Gastroesophageal sphincter (tissue), 4 donors: ENCODE data around the gene SLC44A3. TPM values are rescaled to one million over a fixed set of nuclear protein-coding genes. Genes with fewer than 3 reads are reported as not detected.

Experiments used
- ATAC-seq: fragments of 150-250 bp; one replicate; pipeline ENCODE4 v1.9.1; 2016; ENCODE audit warnings: mild to moderate bottlenecking, moderate library complexity
- H3K27ac ChIP-seq, 4 donors: fragments of 200-600 bp; sonication (generic) in 3 of 4; 1 replicate in 3 of 4; 2 replicates in 1 of 4; pipeline ENCODE4 v1.5.1; 2016 to 2019
- H3K27me3 ChIP-seq: fragments of 200-600 bp; sonication (generic); one replicate; pipeline ENCODE4 v1.5.1; 2019
- H3K36me3 ChIP-seq, 2 donors: fragments of 200-600 bp; sonication (generic); one replicate each; pipeline ENCODE4 v1.5.1; 2019; ENCODE audit warnings: control low read depth in 1 of 2
- H3K4me1 ChIP-seq, 3 donors: fragments of 200-600 bp; sonication (generic); 1 replicate in 2 of 3; 2 replicates in 1 of 3; pipeline ENCODE4 v1.5.1; 2016 to 2019; ENCODE audit warnings: control low read depth in 2 of 3
- H3K4me3 ChIP-seq, 2 donors: fragments of 200-600 bp; sonication (generic); one replicate each; pipeline ENCODE4 v1.5.1; 2019; ENCODE audit warnings: mild to moderate bottlenecking in 1 of 2, moderate library complexity in 1 of 2
- H3K9me3 ChIP-seq, 3 donors: fragments of 200-600 bp; sonication (generic); one replicate each; pipeline ENCODE4 v1.5.1; 2017 to 2019; ENCODE audit warnings: control low read depth in 2 of 3
- EP300 ChIP-seq: sonication (generic); formaldehyde crosslinking; IDR thresholded peaks from one replicate; pipeline ENCODE4 v1.6.1; 2017; ENCODE audit warnings: antibody characterized with exemption, mild to moderate bottlenecking
- POLR2A ChIP-seq, 2 donors: fragments of 450-650 bp; IDR thresholded peaks; one replicate each; pipeline ENCODE4 v1.6.1; 2017; ENCODE audit warnings: antibody characterized with exemption in 2 of 2, mild to moderate bottlenecking in 2 of 2, moderate library complexity in 1 of 2
- POLR2AphosphoS5 ChIP-seq: sonication (generic); formaldehyde crosslinking; IDR thresholded peaks from one replicate; pipeline ENCODE4 v1.6.1; 2017; ENCODE audit warnings: antibody characterized with exemption
- WGBS, 2 donors: methylation state at CpG; one replicate each; pipeline ENCODE4 v1.1.5; 2018; ENCODE audit warnings: low coverage in 1 of 2; 5-methylcytosine and 5-hydroxymethylcytosine counted together
- total RNA-seq, 4 donors: library from RNA; depleted of rRNA; stranded (reverse); fragments of >200 nt; gene quantifications; one replicate each; pipeline ENCODE4 v1.1.0, GENCODE V29; 2016
- TF ChIP-seq, protein P1 (sequence below), 4 experiments: fragments of 200-600 bp in 2 of 4; fragments of 450-650 bp in 2 of 4; sonication (generic) in 1 of 4; IDR thresholded peaks; one replicate each; pipeline ENCODE4 v1.5.1; 2017 to 2019; ENCODE audit warnings: antibody characterized with exemption in 4 of 4, mild to moderate bottlenecking in 2 of 4, moderate library complexity in 2 of 4

The SLC44A3 gene
- total RNA-seq, 4 donors from 2014 or later: 0.47 to 3.9 (median 1.2) TPM

GRCh38 chr1:94854458-94855306, 34.5 kb downstream of the SLC44A3 start:
- H3K27me3 ChIP-seq: no peaks in the 10 kb centered on the region
- peaks cover 0 to 41% (median 4%) of the 10 kb centered on the region in 3 donors for H3K4me1 ChIP-seq
- TF ChIP-seq POLR2AphosphoS5 (peak; percentile 80), POLR2A (IDR thresholded peaks at IDR 0.05) (no peak)
- TF ChIP-seq, protein P1, sequence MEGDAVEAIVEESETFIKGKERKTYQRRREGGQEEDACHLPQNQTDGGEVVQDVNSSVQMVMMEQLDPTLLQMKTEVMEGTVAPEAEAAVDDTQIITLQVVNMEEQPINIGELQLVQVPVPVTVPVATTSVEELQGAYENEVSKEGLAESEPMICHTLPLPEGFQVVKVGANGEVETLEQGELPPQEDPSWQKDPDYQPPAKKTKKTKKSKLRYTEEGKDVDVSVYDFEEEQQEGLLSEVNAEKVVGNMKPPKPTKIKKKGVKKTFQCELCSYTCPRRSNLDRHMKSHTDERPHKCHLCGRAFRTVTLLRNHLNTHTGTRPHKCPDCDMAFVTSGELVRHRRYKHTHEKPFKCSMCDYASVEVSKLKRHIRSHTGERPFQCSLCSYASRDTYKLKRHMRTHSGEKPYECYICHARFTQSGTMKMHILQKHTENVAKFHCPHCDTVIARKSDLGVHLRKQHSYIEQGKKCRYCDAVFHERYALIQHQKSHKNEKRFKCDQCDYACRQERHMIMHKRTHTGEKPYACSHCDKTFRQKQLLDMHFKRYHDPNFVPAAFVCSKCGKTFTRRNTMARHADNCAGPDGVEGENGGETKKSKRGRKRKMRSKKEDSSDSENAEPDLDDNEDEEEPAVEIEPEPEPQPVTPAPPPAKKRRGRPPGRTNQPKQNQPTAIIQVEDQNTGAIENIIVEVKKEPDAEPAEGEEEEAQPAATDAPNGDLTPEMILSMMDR (IDR thresholded peaks at IDR 0.05): peak; percentile 91 to 98 (median 98)
- peak overlapping the region; percentile 54 to 67 for H3K4me3 ChIP-seq
- no peaks in the 10 kb centered on the region for H3K9me3 ChIP-seq
- ATAC-seq: peak; percentile 93
- peak overlapping the region; percentile 84 to 88 (median 85) for H3K27ac ChIP-seq
- 9 to 14% methylated on average over 9 to 13 of the region's 21 CpGs for WGBS, 2 donors
- H3K36me3 ChIP-seq: no peaks in the 10 kb centered on the region

DNA sequence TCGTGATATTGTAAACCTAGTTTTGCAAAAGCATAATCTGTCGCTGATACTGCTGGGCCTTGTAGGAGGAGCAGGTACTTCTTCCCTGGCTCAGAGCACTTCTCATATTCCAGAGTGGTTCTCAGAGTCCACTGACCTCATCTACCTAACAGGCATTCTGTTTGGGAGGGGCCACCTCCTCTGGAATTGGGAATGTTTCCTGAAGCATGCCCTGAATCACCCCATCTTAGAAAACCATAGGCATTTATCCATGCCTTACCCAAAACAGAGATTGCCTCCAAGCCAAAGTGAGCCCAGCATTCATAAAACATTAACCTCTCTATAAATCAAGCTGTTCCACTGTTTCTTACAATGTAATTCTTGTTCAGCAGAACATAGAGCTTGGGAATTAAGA, 35.1 kb downstream of the SLC44A3 start:
- WGBS, 2 donors: 8 to 27% methylated on average over 2 of the region's 2 CpGs
- TF ChIP-seq POLR2AphosphoS5 (no peak), EP300 (no peak), POLR2A (IDR thresholded peaks at IDR 0.05) (no peak)
- TF ChIP-seq, protein P1 (IDR thresholded peaks at IDR 0.05): no peak
- Histone ChIP-seq H3K27me3 (no peaks in the 10 kb centered on the region), H3K36me3 (no peaks in the 10 kb centered on the region), H3K4me1 (peaks cover 0 to 43% (median 4%) of the 10 kb centered on the region in 3 donors), H3K27ac (peak overlapping the region; percentile 84 to 88 (median 85)), H3K9me3 (no peaks in the 10 kb centered on the region), H3K4me3 (peak overlapping the region in 1 of 2 donors; percentile 54)
- no peak for ATAC-seq

- Histone ChIP-seq H3K27me3 (no peaks in the 10 kb centered on the region), H3K9me3 (no peaks in the 10 kb centered on the region), H3K4me1 (peaks cover 3 to 50% (median 4%) of the 10 kb centered on the region in 3 donors), H3K27ac (peak overlapping the region in 2 of 4 donors; percentile 84), H3K4me3 (no peak overlapping the region), H3K36me3 (no peaks in the 10 kb centered on the region)
- ATAC-seq: no peak
- no peak for TF ChIP-seq POLR2A (IDR thresholded peaks at IDR 0.05)
- TF ChIP-seq, protein P1 (IDR thresholded peaks at IDR 0.05): no peak
- TF ChIP-seq POLR2AphosphoS5: no peak
- TF ChIP-seq EP300: no peak
- 92 to 100% methylated on average over 2 to 5 of the region's 5 CpGs for WGBS, 2 donors
Observed at GRCh38 chr1:94856004-94856403, 35.8 kb downstream of the SLC44A3 start.

DNA sequence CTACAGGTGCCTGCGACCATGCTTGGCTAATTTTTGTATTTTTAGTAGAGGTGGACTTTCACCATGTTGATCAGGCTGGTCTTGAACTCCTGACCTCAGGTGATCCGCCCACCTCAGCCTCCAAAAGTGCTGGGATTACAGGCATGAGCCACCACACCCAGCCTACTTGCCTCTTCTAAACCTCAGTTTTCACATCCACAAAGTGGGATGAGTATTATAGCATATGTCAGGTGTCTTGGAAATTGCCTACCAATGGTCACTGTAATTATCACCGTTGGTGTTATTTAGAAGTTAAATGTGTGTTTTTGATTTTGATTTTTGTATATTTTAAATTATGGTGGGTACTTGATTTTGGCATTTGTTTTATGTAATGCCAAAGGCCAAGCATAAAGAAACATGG, 36.7 kb downstream of the SLC44A3 start:
- Histone ChIP-seq H3K4me3 (no peak overlapping the region), H3K27ac (no peak overlapping the region), H3K9me3 (no peaks in the 10 kb centered on the region), H3K36me3 (no peaks in the 10 kb centered on the region), H3K27me3 (no peaks in the 10 kb centered on the region), H3K4me1 (peaks cover 6 to 55% (median 7%) of the 10 kb centered on the region in 3 donors)
- ATAC-seq: no peak
- TF ChIP-seq POLR2AphosphoS5 (no peak), EP300 (no peak), POLR2A (IDR thresholded peaks at IDR 0.05) (no peak)
- TF ChIP-seq, protein P1 (IDR thresholded peaks at IDR 0.05): no peak
- 96 to 100% methylated on average over 1 to 3 of the region's 3 CpGs for WGBS, 2 donors

- H3K4me1 ChIP-seq: peaks cover 16 to 70% (median 17%) of the 10 kb centered on the region in 3 donors
- no peak for ATAC-seq
- no peaks in the 10 kb centered on the region for H3K36me3 ChIP-seq
- no peaks in the 10 kb centered on the region for H3K27me3 ChIP-seq
- WGBS, 2 donors: 66 to 83% methylated on average over 1 to 2 of the region's 2 CpGs
- H3K9me3 ChIP-seq: no peaks in the 10 kb centered on the region
- no peak overlapping the region for H3K4me3 ChIP-seq
- TF ChIP-seq, protein P1 (IDR thresholded peaks at IDR 0.05): no peak
- no peak for TF ChIP-seq POLR2A (IDR thresholded peaks at IDR 0.05)
- TF ChIP-seq EP300: no peak
- no peak for TF ChIP-seq POLR2AphosphoS5
- H3K27ac ChIP-seq: no peak overlapping the region
Observed at GRCh38 chr1:94858276-94858675, 38.1 kb downstream of the SLC44A3 start.
